22Rv1 (cell line): ENCODE data around the gene SMYD4.

Experiments used
- H3K27ac ChIP-seq: fragments of 450-650 bp; 2 replicates; pipeline ENCODE4 v1.5.1; 2017
- ZFX ChIP-seq: fragments of 450-650 bp; IDR thresholded peaks from 2 replicates; pipeline ENCODE4 v1.6.1; 2017; ENCODE audit warnings: antibody characterized with exemption, borderline replicate concordance
- TF ChIP-seq, protein P1 (sequence below): fragments of 450-650 bp; IDR thresholded peaks from 2 replicates; pipeline ENCODE4 v1.5.1; 2017; ENCODE audit warnings: mild to moderate bottlenecking

The SMYD4 gene

DNA sequence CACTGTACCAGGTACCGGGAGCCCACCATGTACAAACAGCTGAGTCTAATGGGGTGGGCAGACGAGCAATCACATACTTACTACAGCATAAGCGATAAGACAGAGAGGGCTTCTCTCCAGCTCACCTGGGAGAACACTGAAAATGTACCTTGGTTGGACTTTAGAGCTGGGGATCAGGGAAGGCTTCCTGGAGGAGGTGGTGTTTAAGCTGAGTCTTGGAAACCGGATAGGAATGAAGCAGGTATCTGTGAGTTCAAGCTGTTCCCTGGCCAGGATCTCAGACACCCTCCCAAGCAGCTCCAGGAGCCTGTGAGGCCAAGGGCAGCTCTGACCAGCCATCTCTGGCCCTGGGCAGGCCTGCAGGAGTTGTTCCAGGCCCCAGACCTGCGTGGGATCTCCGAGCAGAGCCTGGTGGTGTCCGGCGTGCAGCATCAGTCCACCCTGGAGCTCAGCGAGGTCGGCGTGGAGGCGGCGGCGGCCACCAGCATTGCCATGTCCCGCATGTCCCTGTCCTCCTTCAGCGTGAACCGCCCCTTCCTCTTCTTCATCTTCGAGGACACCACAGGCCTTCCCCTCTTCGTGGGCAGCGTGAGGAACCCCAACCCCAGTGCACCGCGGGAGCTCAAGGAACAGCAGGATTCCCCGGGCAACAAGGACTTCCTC lies 75.8 kb downstream of the SMYD4 start:
- TF ChIP-seq, protein P1, sequence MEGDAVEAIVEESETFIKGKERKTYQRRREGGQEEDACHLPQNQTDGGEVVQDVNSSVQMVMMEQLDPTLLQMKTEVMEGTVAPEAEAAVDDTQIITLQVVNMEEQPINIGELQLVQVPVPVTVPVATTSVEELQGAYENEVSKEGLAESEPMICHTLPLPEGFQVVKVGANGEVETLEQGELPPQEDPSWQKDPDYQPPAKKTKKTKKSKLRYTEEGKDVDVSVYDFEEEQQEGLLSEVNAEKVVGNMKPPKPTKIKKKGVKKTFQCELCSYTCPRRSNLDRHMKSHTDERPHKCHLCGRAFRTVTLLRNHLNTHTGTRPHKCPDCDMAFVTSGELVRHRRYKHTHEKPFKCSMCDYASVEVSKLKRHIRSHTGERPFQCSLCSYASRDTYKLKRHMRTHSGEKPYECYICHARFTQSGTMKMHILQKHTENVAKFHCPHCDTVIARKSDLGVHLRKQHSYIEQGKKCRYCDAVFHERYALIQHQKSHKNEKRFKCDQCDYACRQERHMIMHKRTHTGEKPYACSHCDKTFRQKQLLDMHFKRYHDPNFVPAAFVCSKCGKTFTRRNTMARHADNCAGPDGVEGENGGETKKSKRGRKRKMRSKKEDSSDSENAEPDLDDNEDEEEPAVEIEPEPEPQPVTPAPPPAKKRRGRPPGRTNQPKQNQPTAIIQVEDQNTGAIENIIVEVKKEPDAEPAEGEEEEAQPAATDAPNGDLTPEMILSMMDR: no peak
- no peak for TF ChIP-seq ZFX
- H3K27ac ChIP-seq: no peak overlapping the region

DNA sequence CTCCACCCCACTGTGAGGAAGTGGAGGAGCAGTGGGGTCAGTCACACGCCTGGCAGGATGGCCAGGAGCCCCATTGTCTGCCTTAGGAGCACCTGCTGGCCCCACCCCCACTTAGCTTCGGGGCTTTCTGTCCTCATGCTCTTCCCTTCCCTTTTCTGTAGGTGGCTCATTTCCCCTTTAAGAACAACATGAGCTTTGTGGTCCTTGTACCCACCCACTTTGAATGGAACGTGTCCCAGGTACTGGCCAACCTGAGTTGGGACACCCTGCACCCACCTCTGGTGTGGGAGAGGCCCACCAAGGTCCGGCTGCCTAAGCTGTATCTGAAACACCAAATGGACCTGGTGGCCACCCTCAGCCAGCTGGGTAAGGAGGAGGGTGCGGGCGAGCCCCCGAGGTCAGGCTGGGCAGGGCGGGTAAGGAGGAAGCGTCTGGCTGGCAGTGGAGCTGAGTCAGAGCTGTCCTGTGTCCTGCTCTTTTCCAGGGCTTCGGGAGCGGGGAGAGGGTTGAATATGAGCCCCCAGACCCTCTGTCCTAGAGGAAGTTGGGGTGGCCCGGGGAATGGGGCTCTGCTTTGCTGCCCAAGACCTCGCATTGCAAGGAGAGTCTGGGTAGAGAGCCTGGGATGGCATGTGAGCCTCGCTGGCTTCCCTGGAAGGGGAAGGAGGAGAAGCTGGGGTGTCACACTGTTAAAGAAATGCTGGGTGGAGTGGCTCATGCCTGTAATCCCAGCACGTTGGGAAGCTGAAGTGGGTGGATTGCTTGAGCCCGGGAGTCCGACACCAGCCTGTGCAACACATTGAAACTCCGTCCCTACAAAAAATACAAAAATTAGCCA lies 77.1 kb downstream of the SMYD4 start:
- H3K27ac ChIP-seq: no peak overlapping the region
- TF ChIP-seq, protein P1: no peak
- TF ChIP-seq ZFX: no peak

DNA sequence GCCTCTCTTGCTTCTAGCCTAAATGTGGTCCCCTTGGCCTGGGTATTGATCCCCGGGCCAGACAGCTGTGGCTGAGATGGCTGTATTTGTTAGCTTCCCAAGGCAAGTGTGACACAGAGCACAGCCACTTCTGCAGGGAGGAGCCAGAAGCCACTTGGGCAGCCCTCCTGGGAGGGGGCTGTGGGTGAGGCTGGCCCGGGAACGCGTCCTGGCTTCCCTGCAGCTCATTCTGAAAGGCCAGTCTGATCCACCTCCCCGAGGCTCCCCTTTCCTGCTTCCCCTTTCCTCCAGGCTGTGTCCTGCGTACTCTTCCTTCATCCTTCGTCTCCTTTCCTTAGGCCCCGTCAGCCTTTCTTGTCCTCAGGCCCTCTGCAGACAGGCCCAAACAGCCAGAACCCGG lies 79.1 kb downstream of the SMYD4 start:
- TF ChIP-seq, protein P1: no peak
- TF ChIP-seq ZFX: no peak
- H3K27ac ChIP-seq: no peak overlapping the region

DNA sequence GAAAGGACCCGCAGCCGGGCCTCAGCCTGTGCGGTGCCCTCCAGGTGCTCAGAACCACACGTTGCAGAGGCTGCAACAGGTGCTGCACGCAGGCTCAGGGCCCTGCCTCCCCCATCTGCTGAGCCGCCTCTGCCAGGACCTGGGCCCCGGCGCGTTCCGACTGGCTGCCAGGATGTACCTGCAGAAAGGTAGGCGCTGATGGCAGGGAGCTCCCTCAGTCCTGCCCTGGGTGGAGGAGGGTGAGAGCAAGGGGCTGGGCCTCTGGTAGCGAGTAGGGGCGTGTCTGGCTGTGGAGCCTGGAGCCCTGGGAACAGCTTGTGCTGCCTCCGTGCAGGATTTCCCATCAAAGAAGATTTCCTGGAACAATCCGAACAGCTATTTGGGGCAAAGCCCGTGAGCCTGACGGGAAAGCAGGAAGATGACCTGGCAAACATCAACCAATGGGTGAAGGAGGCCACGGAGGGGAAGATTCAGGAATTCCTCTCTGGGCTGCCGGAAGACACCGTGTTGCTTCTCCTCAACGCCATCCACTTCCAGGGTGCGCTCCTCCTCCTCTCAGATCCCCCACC lies 82.6 kb downstream of the SMYD4 start:
- H3K27ac ChIP-seq: no peak overlapping the region
- TF ChIP-seq ZFX: no peak
- TF ChIP-seq, protein P1: no peak

DNA sequence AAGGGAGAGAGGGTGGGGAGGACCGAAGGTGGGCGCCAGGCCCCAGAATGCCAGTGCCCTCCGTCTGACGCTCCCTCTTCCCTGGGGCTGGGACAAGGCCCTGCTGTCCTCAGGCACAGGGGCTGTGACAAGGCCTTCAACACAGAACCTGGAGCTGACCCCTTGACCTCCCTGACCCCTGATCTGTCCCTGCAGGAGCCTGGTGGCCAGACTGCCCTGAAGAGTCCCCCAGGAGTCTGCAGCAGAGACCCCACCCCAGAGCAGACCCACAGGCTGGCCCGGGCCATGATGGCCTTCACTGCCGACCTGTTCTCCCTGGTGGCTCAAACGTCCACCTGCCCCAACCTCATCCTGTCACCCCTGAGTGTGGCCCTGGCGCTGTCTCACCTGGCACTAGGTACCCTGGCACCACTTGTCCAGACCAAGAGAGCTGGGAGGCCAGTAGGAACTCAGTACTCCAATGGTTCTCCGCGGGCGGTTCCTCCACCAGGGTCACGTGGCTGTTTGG lies 84.1 kb downstream of the SMYD4 start:
- no peak for TF ChIP-seq ZFX
- TF ChIP-seq, protein P1: no peak

DNA sequence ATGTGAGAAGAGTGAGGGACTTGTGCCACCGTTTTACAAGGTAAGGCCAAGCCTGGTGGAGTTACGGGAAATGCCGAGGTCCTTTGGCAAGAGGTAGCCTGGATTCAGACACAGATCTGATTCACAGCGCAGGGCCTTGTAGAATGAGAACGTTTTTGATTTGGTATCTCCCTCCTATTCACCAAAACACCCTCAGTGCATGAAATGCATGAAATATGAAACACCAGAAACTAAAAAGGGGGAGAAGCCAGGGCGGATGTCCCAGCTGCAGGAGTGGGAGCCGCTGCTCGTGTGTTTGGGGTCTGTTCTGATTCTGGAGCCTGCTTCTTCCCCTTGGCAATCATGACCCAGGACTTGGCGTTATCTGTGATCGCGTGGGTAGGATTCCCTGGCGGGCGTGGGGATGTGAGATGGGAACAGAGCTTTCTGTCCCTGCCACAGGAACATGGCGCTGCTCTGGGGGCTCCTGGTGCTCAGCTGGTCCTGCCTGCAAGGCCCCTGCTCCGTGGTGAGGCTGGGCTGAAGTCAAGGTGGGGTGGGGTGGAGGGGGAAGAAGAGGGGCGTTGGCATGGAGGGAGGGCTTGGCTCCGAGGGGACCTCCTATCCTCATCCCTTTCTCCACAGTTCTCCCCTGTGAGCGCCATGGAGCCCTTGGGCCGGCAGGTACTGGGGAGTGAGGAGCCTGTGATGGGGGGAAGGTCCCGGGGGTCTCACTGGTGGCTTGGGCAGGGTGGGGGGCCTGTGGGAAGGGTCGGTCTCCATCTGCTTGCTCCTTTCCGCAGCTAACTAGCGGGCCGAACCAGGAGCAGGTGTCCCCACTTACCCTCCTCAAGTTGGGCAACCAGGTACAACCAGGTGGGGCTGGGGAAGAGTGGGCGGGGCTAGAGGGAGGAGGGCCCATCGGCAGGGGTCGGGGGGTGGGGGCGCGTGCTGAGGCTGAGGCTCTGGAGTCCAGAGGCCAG lies 84.9 kb downstream of the SMYD4 start:
- TF ChIP-seq, protein P1: no peak
- TF ChIP-seq ZFX: no peak
- no peak overlapping the region for H3K27ac ChIP-seq

More for the DNA sequence above, 84.1 kb downstream of the SMYD4 start:
- H3K27ac ChIP-seq: no peak overlapping the region
